WTC11 (cell line): Measurements from ENCODE around the gene LHFPL2. TPM values are rescaled to one million over a fixed set of nuclear protein-coding genes. Genes with fewer than 3 reads are reported as not detected.

Experiments
- ATAC-seq: fragments of 200-7000 bp; cut with Tn5 transposase; 2 replicates; pipeline ENCODE4 v1.10.0; 2021; ENCODE audit warnings: mild to moderate bottlenecking, moderate library complexity
- CTCF ChIA-PET: fragments of 300-600 bp; sonication (Branson Sonifier 250); formaldehyde crosslinking; loops from one replicate; lab custom pipeline; 2021; ENCODE audit warnings: antibody characterized with exemption; lab: Charles Lee
- POLR2A ChIA-PET: fragments of 350-600 bp; sonication (Branson Sonifier 250); formaldehyde crosslinking; loops from one replicate; lab custom pipeline; 2021; ENCODE audit warnings: antibody characterized with exemption; lab: Charles Lee
- DNase-seq: peaks from one replicate; pipeline ENCODE4 v3.0.0; 2021; ENCODE audit warnings: low spot score
- H3K27ac Mint-ChIP-seq: 2 replicates; pipeline ENCODE4 v1.8.0; 2021; ENCODE audit warnings: mixed read lengths
- H3K27me3 Mint-ChIP-seq: 2 replicates; pipeline ENCODE4 v1.8.0; 2021; ENCODE audit warnings: low read depth, mild to moderate bottlenecking, moderate library complexity, mixed read lengths
- H3K36me3 Mint-ChIP-seq: 2 replicates; pipeline ENCODE4 v1.8.0; 2021; ENCODE audit warnings: mixed read lengths
- H3K4me1 Mint-ChIP-seq: 2 replicates; pipeline ENCODE4 v1.8.0; 2022; ENCODE audit warnings: mixed read lengths
- H3K4me3 Mint-ChIP-seq: 2 replicates; pipeline ENCODE4 v1.8.0; 2021; ENCODE audit warnings: mild to moderate bottlenecking, moderate library complexity, mixed read lengths
- H3K9me3 Mint-ChIP-seq: 2 replicates; pipeline ENCODE4 v1.8.0; 2021; ENCODE audit warnings: mixed read lengths
- ATF3 ChIP-seq: sonication (generic); formaldehyde crosslinking; conservative IDR thresholded peaks from 2 replicates; pipeline ENCODE4 v1.8.1; 2022; ENCODE audit warnings: mild to moderate bottlenecking, missing genetic modification reagents
- CTCF ChIP-seq: fragments of 200-600 bp; IDR thresholded peaks from 2 replicates; pipeline ENCODE4 v1.8.0; 2022; ENCODE audit warnings: antibody characterized with exemption
- MXD4 ChIP-seq: fragments of 250-450 bp; sonication (Bioruptor Pico); IDR thresholded peaks from 2 replicates; pipeline ENCODE4 v1.8.0; 2021; ENCODE audit warnings: mild to moderate bottlenecking, moderate library complexity, borderline replicate concordance
- NFATC4 ChIP-seq: fragments of 250-450 bp; sonication (Bioruptor Pico); IDR thresholded peaks from 2 replicates; pipeline ENCODE4 v1.9.0; 2021; ENCODE audit warnings: mild to moderate bottlenecking
- NFYB ChIP-seq: sonication (generic); formaldehyde crosslinking; conservative IDR thresholded peaks from 2 replicates; pipeline ENCODE4 v1.8.0; 2022; ENCODE audit warnings: low read depth, missing genetic modification reagents
- NR1H2 ChIP-seq: sonication (generic); formaldehyde crosslinking; IDR thresholded peaks from 2 replicates; pipeline ENCODE4 v1.9.0; 2021; ENCODE audit warnings: mild to moderate bottlenecking, moderate library complexity, missing genetic modification reagents
- RORB ChIP-seq: fragments of 250-450 bp; sonication (Bioruptor Pico); IDR thresholded peaks from 2 replicates; pipeline ENCODE4 v1.9.0; 2021; ENCODE audit warnings: mild to moderate bottlenecking
- SMAD3 ChIP-seq: sonication (generic); formaldehyde crosslinking; IDR thresholded peaks from 2 replicates; pipeline ENCODE4 v1.8.0; 2022; ENCODE audit warnings: missing genetic modification reagents, mild to moderate bottlenecking, borderline replicate concordance
- TCF7 ChIP-seq: sonication (generic); formaldehyde crosslinking; IDR thresholded peaks from 2 replicates; pipeline ENCODE4 v1.8.0; 2022; ENCODE audit warnings: mild to moderate bottlenecking, low read depth, missing genetic modification reagents, moderate library complexity
- ZNF121 ChIP-seq: sonication (generic); formaldehyde crosslinking; IDR thresholded peaks from 2 replicates; pipeline ENCODE4 v1.8.0; 2023; ENCODE audit warnings: missing genetic modification reagents
- ZNF232 ChIP-seq: sonication (generic); formaldehyde crosslinking; IDR thresholded peaks from 2 replicates; pipeline ENCODE4 v1.8.0; 2022; ENCODE audit warnings: mild to moderate bottlenecking, missing genetic modification reagents
- ZNF671 ChIP-seq: fragments of 250-450 bp; sonication (Bioruptor Pico); IDR thresholded peaks from 2 replicates; pipeline ENCODE4 v1.8.0; 2021; ENCODE audit warnings: mild to moderate bottlenecking
- total RNA-seq: library from RNA; stranded (reverse); gene quantifications from 3 replicates; pipeline ENCODE4 v1.2.3, GENCODE V29; 2021
- TF ChIP-seq, protein P1 (sequence below): sonication (generic); formaldehyde crosslinking; IDR thresholded peaks from 2 replicates; pipeline ENCODE4 v1.8.1; 2023; ENCODE audit warnings: mild to moderate bottlenecking, missing genetic modification reagents
- TF ChIP-seq, protein P2 (sequence below): fragments of 250-450 bp; sonication (Bioruptor Pico); IDR thresholded peaks from 2 replicates; pipeline ENCODE4 v2.1.2; 2022; ENCODE audit warnings: mild to moderate bottlenecking, moderate library complexity
- TF ChIP-seq, protein P3 (sequence below): sonication (generic); formaldehyde crosslinking; IDR thresholded peaks from 2 replicates; pipeline ENCODE4 v1.8.1; 2023; ENCODE audit warnings: mild to moderate bottlenecking, missing genetic modification reagents, borderline replicate concordance
- TF ChIP-seq, protein P4 (sequence below): sonication (generic); formaldehyde crosslinking; IDR thresholded peaks from 2 replicates; pipeline ENCODE4 v1.8.0; 2023; ENCODE audit warnings: missing genetic modification reagents, mild to moderate bottlenecking, borderline replicate concordance

Gene LHFPL2
- total RNA-seq, 1 experiment from 2014 or later = 40.6 TPM

DNA sequence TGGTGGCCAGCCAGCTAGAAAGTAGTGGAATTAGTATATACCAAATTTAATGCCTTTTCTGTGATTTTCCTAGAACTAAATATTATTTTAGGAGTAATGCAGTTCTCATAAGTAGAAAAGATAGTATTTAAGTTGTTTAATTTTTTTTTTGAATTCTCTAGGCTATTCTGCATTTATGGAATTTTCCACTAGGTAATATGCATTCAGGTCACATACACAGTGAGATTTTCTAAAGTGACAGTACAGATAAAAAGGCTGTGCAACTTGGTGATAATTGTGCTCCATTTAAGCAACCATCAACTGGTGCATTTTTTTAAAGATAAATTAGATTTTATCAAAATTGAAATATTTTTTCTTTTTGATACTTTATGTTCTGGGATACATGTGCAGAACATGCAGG is 176.7 kb downstream of the LHFPL2 start (continued):
- no peak for TF ChIP-seq ZNF671 (CRISPR knock-in tag)
- TF ChIP-seq ZNF232 = no peak
- TF ChIP-seq, all 79 proteins: peak for 0

GRCh38 chr5:78467752-78468357 is 180.7 kb downstream of the LHFPL2 start:
- no peaks in the 10 kb centered on the region for H3K27me3 Mint-ChIP-seq
- ChIA-PET CTCF (interaction anchor here (0.7 to 1.3 kb wide), 3 partner anchors 44 to 147 kb away, joined by 3 to 6 read pairs (median 4); no protein-coding TSS in a partner anchor), POLR2A (interaction anchor here (0.6 kb wide), 1 partner anchor 161 kb away, joined by 3 read pairs; no protein-coding TSS in a partner anchor)
- no peak overlapping the region for H3K27ac Mint-ChIP-seq
- no peaks in the 10 kb centered on the region for H3K9me3 Mint-ChIP-seq
- DNase-seq = no peak
- TF ChIP-seq CTCF (peak; percentile 61), MXD4 (CRISPR knock-in tag) (no peak)
- TF ChIP-seq, protein P1, sequence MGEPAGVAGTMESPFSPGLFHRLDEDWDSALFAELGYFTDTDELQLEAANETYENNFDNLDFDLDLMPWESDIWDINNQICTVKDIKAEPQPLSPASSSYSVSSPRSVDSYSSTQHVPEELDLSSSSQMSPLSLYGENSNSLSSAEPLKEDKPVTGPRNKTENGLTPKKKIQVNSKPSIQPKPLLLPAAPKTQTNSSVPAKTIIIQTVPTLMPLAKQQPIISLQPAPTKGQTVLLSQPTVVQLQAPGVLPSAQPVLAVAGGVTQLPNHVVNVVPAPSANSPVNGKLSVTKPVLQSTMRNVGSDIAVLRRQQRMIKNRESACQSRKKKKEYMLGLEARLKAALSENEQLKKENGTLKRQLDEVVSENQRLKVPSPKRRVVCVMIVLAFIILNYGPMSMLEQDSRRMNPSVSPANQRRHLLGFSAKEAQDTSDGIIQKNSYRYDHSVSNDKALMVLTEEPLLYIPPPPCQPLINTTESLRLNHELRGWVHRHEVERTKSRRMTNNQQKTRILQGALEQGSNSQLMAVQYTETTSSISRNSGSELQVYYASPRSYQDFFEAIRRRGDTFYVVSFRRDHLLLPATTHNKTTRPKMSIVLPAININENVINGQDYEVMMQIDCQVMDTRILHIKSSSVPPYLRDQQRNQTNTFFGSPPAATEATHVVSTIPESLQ (CRISPR knock-in tag) = no peak
- H3K36me3 Mint-ChIP-seq = no peaks in the 10 kb centered on the region; the same call in 1 of the 2 replicates
- no peak overlapping the region for H3K4me3 Mint-ChIP-seq
- peak; percentile 53; the same call in 1 of the 2 replicates for ATAC-seq
- H3K4me1 Mint-ChIP-seq = no peaks in the 10 kb centered on the region

DNA sequence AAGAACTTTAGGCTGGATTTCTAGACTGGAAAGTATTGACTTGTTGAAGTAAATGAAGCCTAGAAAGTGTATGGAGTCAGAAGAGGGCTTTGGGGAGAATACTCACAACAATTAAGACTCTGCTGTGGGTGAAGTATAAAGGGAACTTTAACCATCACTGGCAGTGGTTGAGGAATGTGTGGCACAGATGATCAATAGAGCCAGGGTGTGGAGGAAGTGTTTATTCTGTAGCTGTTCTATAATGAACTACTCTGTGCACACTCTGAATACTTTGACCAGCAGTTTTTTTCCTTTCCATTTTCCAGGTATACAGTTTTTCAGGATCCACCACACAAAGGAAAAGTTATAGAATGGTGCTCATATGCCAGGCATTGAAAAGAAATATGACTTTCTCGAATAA is 181.4 kb downstream of the LHFPL2 start:
- Mint-ChIP-seq H3K36me3 (no peaks in the 10 kb centered on the region; the same call in 1 of the 2 replicates), H3K27ac (no peak overlapping the region), H3K9me3 (no peaks in the 10 kb centered on the region), H3K27me3 (no peaks in the 10 kb centered on the region), H3K4me1 (no peaks in the 10 kb centered on the region), H3K4me3 (no peak overlapping the region)
- ChIA-PET POLR2A (no interaction called here), CTCF (interaction anchor here (1.3 kb wide), 1 partner anchor 66 kb away, joined by 6 read pairs; no protein-coding TSS in a partner anchor)
- no peak for DNase-seq
- no peak for ATAC-seq
- TF ChIP-seq NFYB (CRISPR knock-in tag) = no peak
- TF ChIP-seq TCF7 (CRISPR knock-in tag) = no peak
- no peak for TF ChIP-seq RORB
- TF ChIP-seq, protein P2, sequence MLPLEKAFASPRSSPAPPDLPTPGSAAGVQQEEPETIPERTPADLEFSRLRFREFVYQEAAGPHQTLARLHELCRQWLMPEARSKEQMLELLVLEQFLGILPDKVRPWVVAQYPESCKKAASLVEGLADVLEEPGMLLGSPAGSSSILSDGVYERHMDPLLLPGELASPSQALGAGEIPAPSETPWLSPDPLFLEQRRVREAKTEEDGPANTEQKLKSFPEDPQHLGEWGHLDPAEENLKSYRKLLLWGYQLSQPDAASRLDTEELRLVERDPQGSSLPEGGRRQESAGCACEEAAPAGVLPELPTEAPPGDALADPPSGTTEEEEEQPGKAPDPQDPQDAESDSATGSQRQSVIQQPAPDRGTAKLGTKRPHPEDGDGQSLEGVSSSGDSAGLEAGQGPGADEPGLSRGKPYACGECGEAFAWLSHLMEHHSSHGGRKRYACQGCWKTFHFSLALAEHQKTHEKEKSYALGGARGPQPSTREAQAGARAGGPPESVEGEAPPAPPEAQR (CRISPR knock-in tag) = no peak
- TF ChIP-seq, protein P3, sequence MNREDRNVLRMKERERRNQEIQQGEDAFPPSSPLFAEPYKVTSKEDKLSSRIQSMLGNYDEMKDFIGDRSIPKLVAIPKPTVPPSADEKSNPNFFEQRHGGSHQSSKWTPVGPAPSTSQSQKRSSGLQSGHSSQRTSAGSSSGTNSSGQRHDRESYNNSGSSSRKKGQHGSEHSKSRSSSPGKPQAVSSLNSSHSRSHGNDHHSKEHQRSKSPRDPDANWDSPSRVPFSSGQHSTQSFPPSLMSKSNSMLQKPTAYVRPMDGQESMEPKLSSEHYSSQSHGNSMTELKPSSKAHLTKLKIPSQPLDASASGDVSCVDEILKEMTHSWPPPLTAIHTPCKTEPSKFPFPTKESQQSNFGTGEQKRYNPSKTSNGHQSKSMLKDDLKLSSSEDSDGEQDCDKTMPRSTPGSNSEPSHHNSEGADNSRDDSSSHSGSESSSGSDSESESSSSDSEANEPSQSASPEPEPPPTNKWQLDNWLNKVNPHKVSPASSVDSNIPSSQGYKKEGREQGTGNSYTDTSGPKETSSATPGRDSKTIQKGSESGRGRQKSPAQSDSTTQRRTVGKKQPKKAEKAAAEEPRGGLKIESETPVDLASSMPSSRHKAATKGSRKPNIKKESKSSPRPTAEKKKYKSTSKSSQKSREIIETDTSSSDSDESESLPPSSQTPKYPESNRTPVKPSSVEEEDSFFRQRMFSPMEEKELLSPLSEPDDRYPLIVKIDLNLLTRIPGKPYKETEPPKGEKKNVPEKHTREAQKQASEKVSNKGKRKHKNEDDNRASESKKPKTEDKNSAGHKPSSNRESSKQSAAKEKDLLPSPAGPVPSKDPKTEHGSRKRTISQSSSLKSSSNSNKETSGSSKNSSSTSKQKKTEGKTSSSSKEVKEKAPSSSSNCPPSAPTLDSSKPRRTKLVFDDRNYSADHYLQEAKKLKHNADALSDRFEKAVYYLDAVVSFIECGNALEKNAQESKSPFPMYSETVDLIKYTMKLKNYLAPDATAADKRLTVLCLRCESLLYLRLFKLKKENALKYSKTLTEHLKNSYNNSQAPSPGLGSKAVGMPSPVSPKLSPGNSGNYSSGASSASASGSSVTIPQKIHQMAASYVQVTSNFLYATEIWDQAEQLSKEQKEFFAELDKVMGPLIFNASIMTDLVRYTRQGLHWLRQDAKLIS (CRISPR knock-in tag) = no peak
- no peak for TF ChIP-seq ZNF121 (CRISPR knock-in tag)
- no peak for TF ChIP-seq MXD4 (CRISPR knock-in tag)
- no peak for TF ChIP-seq NR1H2 (CRISPR knock-in tag)
- no peak for TF ChIP-seq ZNF671 (CRISPR knock-in tag)
- TF ChIP-seq NFATC4 (CRISPR knock-in tag) = no peak
- TF ChIP-seq, protein P4, sequence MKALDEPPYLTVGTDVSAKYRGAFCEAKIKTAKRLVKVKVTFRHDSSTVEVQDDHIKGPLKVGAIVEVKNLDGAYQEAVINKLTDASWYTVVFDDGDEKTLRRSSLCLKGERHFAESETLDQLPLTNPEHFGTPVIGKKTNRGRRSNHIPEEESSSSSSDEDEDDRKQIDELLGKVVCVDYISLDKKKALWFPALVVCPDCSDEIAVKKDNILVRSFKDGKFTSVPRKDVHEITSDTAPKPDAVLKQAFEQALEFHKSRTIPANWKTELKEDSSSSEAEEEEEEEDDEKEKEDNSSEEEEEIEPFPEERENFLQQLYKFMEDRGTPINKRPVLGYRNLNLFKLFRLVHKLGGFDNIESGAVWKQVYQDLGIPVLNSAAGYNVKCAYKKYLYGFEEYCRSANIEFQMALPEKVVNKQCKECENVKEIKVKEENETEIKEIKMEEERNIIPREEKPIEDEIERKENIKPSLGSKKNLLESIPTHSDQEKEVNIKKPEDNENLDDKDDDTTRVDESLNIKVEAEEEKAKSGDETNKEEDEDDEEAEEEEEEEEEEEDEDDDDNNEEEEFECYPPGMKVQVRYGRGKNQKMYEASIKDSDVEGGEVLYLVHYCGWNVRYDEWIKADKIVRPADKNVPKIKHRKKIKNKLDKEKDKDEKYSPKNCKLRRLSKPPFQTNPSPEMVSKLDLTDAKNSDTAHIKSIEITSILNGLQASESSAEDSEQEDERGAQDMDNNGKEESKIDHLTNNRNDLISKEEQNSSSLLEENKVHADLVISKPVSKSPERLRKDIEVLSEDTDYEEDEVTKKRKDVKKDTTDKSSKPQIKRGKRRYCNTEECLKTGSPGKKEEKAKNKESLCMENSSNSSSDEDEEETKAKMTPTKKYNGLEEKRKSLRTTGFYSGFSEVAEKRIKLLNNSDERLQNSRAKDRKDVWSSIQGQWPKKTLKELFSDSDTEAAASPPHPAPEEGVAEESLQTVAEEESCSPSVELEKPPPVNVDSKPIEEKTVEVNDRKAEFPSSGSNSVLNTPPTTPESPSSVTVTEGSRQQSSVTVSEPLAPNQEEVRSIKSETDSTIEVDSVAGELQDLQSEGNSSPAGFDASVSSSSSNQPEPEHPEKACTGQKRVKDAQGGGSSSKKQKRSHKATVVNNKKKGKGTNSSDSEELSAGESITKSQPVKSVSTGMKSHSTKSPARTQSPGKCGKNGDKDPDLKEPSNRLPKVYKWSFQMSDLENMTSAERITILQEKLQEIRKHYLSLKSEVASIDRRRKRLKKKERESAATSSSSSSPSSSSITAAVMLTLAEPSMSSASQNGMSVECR (CRISPR knock-in tag) = no peak
- no peak for TF ChIP-seq SMAD3 (CRISPR knock-in tag)
- TF ChIP-seq ATF3 (CRISPR knock-in tag) = no peak
